ENCODE data around the gene PPP1R27. TPM values are rescaled to one million over a fixed set of nuclear protein-coding genes. Genes with fewer than 3 reads are reported as not detected.

PPP1R27 gene
- polyA plus RNA-seq, 1 donor (not counting 4 experiments of a cell fraction or from before 2014, with no cell fraction given), result 0.12 TPM

GRCh38 chr17:81843713-81844326 is 9.0 kb upstream of the PPP1R27 start:
- TF ChIP-seq CTCF (optimal IDR thresholded peaks at IDR 0.05 in 1 of 3, IDR thresholded peaks at IDR 0.05 in 1 of 3, conservative IDR thresholded peaks at IDR 0.05 in 1 of 3; ENCODE audit: extremely low read depth in 1 of 3, insufficient read depth in 2 of 3, low read length in 3 of 3) (no peak), EZH2 (IDR thresholded peaks at IDR 0.05; ENCODE audit: low read length) (no peak)
- H3K9ac ChIP-seq (ENCODE audit: control insufficient read depth, extremely low read depth, insufficient read depth, low read length), result no peak overlapping the region
- no peak overlapping the region for H3K27ac ChIP-seq (ENCODE audit: control insufficient read depth, insufficient read depth, low read length)
- no peaks in the 10 kb centered on the region for H3K9me3 ChIP-seq (ENCODE audit: control insufficient read depth, low read depth, low read length)
- H3K4me3 ChIP-seq (ENCODE audit: control insufficient read depth in 2 of 3, extremely low read depth in 1 of 3, insufficient read depth in 2 of 3, low read depth in 1 of 3, low read length in 3 of 3), result no peak overlapping the region
- no peak overlapping the region for H2AFZ ChIP-seq (ENCODE audit: control insufficient read depth, low read length)
- no peaks in the 10 kb centered on the region for H3K27me3 ChIP-seq (ENCODE audit: control insufficient read depth, extremely low read depth, insufficient read depth, low read length)
- dilution Hi-C loops (cut with MboI; ENCODE audit: extremely low pct_ligation_motif_present, low sequenced_read_pairs), result no loop called here
- DNase-seq (ENCODE audit: low read depth, low spot score) (no peak), FAIRE-seq (no peak)
- H3K79me2 ChIP-seq (ENCODE audit: control insufficient read depth, insufficient read depth, low read length), result no peaks in the 10 kb centered on the region
- peaks cover 2% of the 10 kb centered on the region for H4K20me1 ChIP-seq (ENCODE audit: control insufficient read depth, extremely low read depth, insufficient read depth, low read length)
- H3K4me1 ChIP-seq (ENCODE audit: control insufficient read depth, extremely low read depth, insufficient read depth, low read length), result peaks cover 36% of the 10 kb centered on the region
- no peaks in the 10 kb centered on the region for H3K9me1 ChIP-seq (ENCODE audit: control insufficient read depth, extremely low read depth, insufficient read depth, low read length)
- no peak overlapping the region for H3K4me2 ChIP-seq (ENCODE audit: control insufficient read depth, extremely low read depth, insufficient read depth, low read depth, low read length)
- peaks cover 36 to 54% of the 10 kb centered on the region in 2 experiments for H3K36me3 ChIP-seq (ENCODE audit: control insufficient read depth in 2 of 2, extremely low read depth in 1 of 2, insufficient read depth in 2 of 2, low read length in 2 of 2)

- Histone ChIP-seq H3K4me1 (ENCODE audit: control insufficient read depth, extremely low read depth, insufficient read depth, low read length) (peaks cover 36% of the 10 kb centered on the region), H3K9ac (ENCODE audit: control insufficient read depth, extremely low read depth, insufficient read depth, low read length) (no peak overlapping the region), H3K9me3 (ENCODE audit: control insufficient read depth, low read depth, low read length) (no peaks in the 10 kb centered on the region), H3K27me3 (ENCODE audit: control insufficient read depth, extremely low read depth, insufficient read depth, low read length) (no peaks in the 10 kb centered on the region), H3K4me2 (ENCODE audit: control insufficient read depth, extremely low read depth, insufficient read depth, low read depth, low read length) (no peak overlapping the region), H4K20me1 (ENCODE audit: control insufficient read depth, extremely low read depth, insufficient read depth, low read length) (peaks cover 2% of the 10 kb centered on the region), H3K36me3 (ENCODE audit: control insufficient read depth in 2 of 2, extremely low read depth in 1 of 2, insufficient read depth in 2 of 2, low read length in 2 of 2) (peaks cover 36 to 50% of the 10 kb centered on the region in 2 experiments), H3K4me3 (ENCODE audit: control insufficient read depth in 2 of 3, extremely low read depth in 1 of 3, insufficient read depth in 2 of 3, low read depth in 1 of 3, low read length in 3 of 3) (no peak overlapping the region), H3K79me2 (ENCODE audit: control insufficient read depth, insufficient read depth, low read length) (no peaks in the 10 kb centered on the region), H3K9me1 (ENCODE audit: control insufficient read depth, extremely low read depth, insufficient read depth, low read length) (no peaks in the 10 kb centered on the region), H2AFZ (ENCODE audit: control insufficient read depth, low read length) (no peak overlapping the region), H3K27ac (ENCODE audit: control insufficient read depth, insufficient read depth, low read length) (no peak overlapping the region)
- no peak for FAIRE-seq
- dilution Hi-C loops (cut with MboI; ENCODE audit: extremely low pct_ligation_motif_present, low sequenced_read_pairs), result no loop called here
- TF ChIP-seq EZH2 (IDR thresholded peaks at IDR 0.05; ENCODE audit: low read length), result no peak
- no peak for TF ChIP-seq CTCF (optimal IDR thresholded peaks at IDR 0.05 in 1 of 3, IDR thresholded peaks at IDR 0.05 in 1 of 3, conservative IDR thresholded peaks at IDR 0.05 in 1 of 3; ENCODE audit: extremely low read depth in 1 of 3, insufficient read depth in 2 of 3, low read length in 3 of 3)
- no peak for DNase-seq (ENCODE audit: low read depth, low spot score)
Observed at GRCh38 chr17:81842725-81843504, 8.1 kb upstream of the PPP1R27 start.

All from keratinocyte (primary cell).